GM03348 (cell line): Measurements from ENCODE around the gene MAML3.

ENCODE experiments used
- DNase-seq: peaks from one replicate; pipeline ENCODE4 v3.0.0; 2012; ENCODE audit warnings: low spot score

MAML3 gene

GRCh38 chr4:140126261-140126660, 27.7 kb downstream of the MAML3 start:
- DNase-seq = no peak

GRCh38 chr4:140125374-140125773, 28.6 kb downstream of the MAML3 start:
- DNase-seq = no peak

GRCh38 chr4:140123666-140124377, 30.2 kb downstream of the MAML3 start:
- DNase-seq = no peak

GRCh38 chr4:140122891-140123290, 31.1 kb downstream of the MAML3 start:
- no peak for DNase-seq

GRCh38 chr4:140121646-140122045, 32.3 kb downstream of the MAML3 start:
- no peak for DNase-seq

GRCh38 chr4:140118931-140119640, 34.9 kb downstream of the MAML3 start:
- no peak for DNase-seq

GRCh38 chr4:140117947-140118346, 36.0 kb downstream of the MAML3 start:
- no peak for DNase-seq

GRCh38 chr4:140116442-140117104, 37.4 kb downstream of the MAML3 start:
- DNase-seq = no peak

GRCh38 chr4:140115140-140115539, 38.8 kb downstream of the MAML3 start:
- no peak for DNase-seq

- no peak for DNase-seq
These were observed 40.3 kb downstream of the MAML3 start for GRCh38 chr4:140113653-140114052.

GRCh38 chr4:140112576-140112975, 41.4 kb downstream of the MAML3 start:
- peak; percentile 42 for DNase-seq

- DNase-seq = no peak
These were observed 42.7 kb downstream of the MAML3 start for GRCh38 chr4:140111256-140111655.

GRCh38 chr4:140110542-140111215, 43.3 kb downstream of the MAML3 start:
- no peak for DNase-seq

- DNase-seq = no peak
These were observed 44.2 kb downstream of the MAML3 start for GRCh38 chr4:140109737-140110136.

- DNase-seq = no peak
These were observed 44.7 kb downstream of the MAML3 start for GRCh38 chr4:140109292-140109691.

GRCh38 chr4:140108713-140109230, 45.2 kb downstream of the MAML3 start:
- DNase-seq = no peak

GRCh38 chr4:140108243-140108642, 45.7 kb downstream of the MAML3 start:
- DNase-seq = no peak

- no peak for DNase-seq
These were observed 47.6 kb downstream of the MAML3 start for GRCh38 chr4:140106289-140106844.

- DNase-seq = no peak
These were observed 48.5 kb downstream of the MAML3 start for GRCh38 chr4:140105436-140105835.

GRCh38 chr4:140103676-140104075, 50.3 kb downstream of the MAML3 start:
- DNase-seq = peak; percentile 32

GRCh38 chr4:140102421-140102820, 51.6 kb downstream of the MAML3 start:
- no peak for DNase-seq

GRCh38 chr4:140100771-140101170, 53.2 kb downstream of the MAML3 start:
- no peak for DNase-seq
